Measurements from ENCODE around the gene ASIC2. TPM values are rescaled to one million over a fixed set of nuclear protein-coding genes. Genes with fewer than 3 reads are reported as not detected.

The ASIC2 gene
- not detected for total RNA-seq

DNA sequence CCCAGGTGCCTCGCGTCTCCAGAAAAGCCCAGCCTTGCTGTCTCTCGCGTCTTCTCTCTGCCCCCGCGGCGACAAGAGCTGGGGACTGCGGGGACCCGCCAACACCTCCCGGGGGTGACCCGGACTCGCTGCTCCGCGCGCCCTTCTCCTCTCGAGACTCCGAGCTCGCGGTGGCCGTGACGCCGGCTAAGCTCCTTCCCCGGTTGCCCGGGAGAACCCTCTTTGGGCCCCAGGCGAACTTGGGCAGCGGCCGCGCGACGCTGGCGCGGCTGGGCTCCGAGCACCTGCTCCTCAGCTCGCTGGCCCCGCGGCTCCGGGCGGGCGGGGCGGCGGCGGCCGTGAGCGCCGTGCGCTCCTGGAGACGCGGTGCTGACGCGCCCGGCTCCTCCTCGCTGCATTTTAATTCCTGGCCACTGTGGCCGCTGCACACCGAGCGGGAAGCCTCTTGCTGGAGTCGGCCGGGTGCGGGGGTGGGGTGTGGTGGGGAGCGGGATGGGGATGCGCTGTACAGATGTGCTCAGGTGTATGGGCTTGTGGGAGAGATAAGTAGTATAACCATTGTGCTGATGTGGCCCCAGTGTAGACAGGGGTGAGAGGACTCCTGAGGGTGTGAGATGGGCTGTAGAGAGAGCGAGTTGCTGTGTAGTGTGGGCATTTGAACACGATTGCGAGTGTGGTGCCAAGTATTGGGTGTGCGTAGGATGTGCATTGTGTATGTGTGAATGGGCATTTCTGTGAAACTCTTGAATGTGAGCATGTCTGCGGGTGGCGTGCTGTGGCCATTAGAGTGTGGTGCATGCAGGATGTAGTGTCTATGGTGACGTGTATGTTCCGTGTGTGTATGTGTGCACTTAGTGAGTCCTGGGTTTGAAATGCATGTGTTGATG lies at the start of gene ASIC2:
TSS of gene ASIC2 (minus strand) at position 315 of the 887 bp plus-strand sequence.
- Mint-ChIP-seq H3K9me3 (no peaks in the 10 kb centered on the region), H3K36me3 (peaks cover 0 to 8% of the 10 kb centered on the region in 2 donors), H3K27ac (no peak within 1 kb of the TSS)
- ATAC-seq (peak in 1 of 2 donors; percentile 16), DNase-seq (ENCODE audit: low spot score in 2 of 2) (no peak)

- Mint-ChIP-seq H3K9me3 (peaks cover 0 to 7% of the 10 kb centered on the region in 2 donors), H3K27ac (no peak overlapping the region), H3K36me3 (no peaks in the 10 kb centered on the region)
- ATAC-seq (no peak), DNase-seq (ENCODE audit: low spot score in 2 of 2) (no peak)
Measured at GRCh38 chr17:33342025-33342424, 48.9 kb upstream of the ASIC2 start.

- Mint-ChIP-seq H3K9me3 (peaks cover 0 to 4% of the 10 kb centered on the region in 2 donors), H3K27ac (no peak overlapping the region), H3K36me3 (no peaks in the 10 kb centered on the region)
- ATAC-seq: no peak
- no peak for DNase-seq (ENCODE audit: low spot score in 2 of 2)
Measured at GRCh38 chr17:33338242-33338641, 45.1 kb upstream of the ASIC2 start.

GRCh38 chr17:33335491-33336173 lies 42.5 kb upstream of the ASIC2 start:
- ATAC-seq (no peak), DNase-seq (ENCODE audit: low spot score in 2 of 2) (no peak)
- Mint-ChIP-seq H3K36me3 (no peaks in the 10 kb centered on the region), H3K27ac (no peak overlapping the region), H3K9me3 (no peaks in the 10 kb centered on the region)

GRCh38 chr17:33334703-33335102 lies 41.6 kb upstream of the ASIC2 start:
- ATAC-seq (no peak), DNase-seq (ENCODE audit: low spot score in 2 of 2) (no peak)
- H3K36me3 Mint-ChIP-seq: no peaks in the 10 kb centered on the region
- H3K9me3 Mint-ChIP-seq: no peaks in the 10 kb centered on the region
- H3K27ac Mint-ChIP-seq: no peak overlapping the region

DNA sequence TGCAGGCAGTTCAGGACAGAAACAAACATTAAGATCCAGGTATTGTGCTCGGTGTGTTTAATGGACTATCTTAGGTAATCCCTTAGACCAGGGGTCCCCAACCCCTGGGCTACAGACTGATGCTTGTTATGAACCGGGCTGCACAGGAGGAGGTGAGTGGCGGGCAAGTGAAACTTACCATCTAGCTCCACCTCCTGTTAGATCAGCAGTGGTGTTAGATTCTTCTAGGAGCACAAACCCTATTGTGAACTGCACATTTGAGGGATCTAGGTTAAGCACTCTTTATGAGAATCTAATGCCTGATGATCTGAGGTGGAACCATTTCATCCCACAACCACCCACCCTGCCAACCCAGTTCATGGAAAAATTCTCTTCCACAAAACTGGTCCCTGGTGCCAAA lies 37.8 kb upstream of the ASIC2 start:
- no peak overlapping the region for H3K27ac Mint-ChIP-seq
- DNase-seq (ENCODE audit: low spot score in 2 of 2) (no peak), ATAC-seq (no peak)
- H3K9me3 Mint-ChIP-seq: peaks cover 4 to 13% of the 10 kb centered on the region in 2 donors
- no peaks in the 10 kb centered on the region for H3K36me3 Mint-ChIP-seq

DNA sequence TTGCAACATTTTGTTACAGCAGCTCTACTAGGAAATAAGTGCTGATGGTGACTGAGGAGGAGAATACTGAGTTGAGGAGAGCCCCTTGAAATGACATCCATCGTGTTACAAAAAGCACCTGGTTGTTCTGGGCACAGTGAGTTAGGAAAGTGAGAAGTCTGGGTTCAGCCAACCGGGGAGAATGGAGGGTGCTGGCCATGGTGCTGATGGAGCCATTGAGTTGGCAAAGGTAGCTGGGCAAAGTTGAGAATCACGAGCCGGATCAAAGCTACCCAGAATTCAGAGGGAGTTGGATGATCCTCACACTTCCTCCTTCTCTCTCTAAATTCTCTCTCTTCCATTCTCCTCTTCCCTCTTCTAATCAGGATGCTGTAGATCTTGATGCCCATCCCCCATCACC lies 35.0 kb upstream of the ASIC2 start:
- Mint-ChIP-seq H3K36me3 (no peaks in the 10 kb centered on the region), H3K27ac (no peak overlapping the region), H3K9me3 (peaks cover 4 to 18% of the 10 kb centered on the region in 2 donors)
- no peak for ATAC-seq
- no peak for DNase-seq (ENCODE audit: low spot score in 2 of 2)

DNA sequence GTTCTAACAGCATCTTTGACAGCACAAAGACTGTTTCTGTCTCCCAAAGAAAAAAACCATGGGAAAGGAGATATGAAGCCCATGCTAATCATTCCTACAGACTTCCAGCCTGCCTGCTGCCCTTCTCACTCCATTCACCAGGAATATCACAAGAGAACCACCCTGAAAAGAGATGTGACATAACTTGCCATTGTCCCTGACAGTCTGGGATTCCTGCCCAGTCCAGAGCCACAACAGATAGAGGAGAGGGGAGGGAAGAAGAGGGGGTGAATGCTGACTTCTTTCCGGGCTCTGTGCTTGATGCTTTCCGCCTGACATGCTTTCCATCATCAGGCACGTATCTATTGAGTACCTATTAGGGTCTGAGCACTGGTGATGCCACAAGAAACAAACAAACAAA lies 31.6 kb upstream of the ASIC2 start:
- H3K9me3 Mint-ChIP-seq: peaks cover 4 to 18% of the 10 kb centered on the region in 2 donors
- DNase-seq (ENCODE audit: low spot score in 2 of 2) (no peak), ATAC-seq (no peak)
- H3K36me3 Mint-ChIP-seq: no peaks in the 10 kb centered on the region
- no peak overlapping the region for H3K27ac Mint-ChIP-seq

DNA sequence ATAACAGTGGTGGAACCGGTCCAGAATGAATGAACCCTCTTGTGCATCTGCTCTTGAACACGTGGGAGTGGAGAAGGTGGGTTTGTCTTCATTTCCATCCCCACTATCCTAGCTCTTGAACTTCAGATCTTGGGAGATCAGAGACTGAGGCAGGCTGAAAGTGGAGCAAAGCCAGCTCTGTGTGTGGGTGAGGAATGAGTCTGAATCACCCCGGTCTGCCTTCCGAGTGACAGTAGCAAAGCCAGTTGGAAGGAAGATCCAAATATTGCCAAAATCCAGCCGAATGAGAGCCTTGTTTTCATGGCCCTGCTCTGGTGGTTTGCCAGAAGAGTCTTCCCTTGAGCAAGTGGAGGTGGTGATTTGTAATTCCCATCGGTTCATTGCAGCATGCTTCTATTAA lies 29.0 kb upstream of the ASIC2 start:
- no peaks in the 10 kb centered on the region for H3K36me3 Mint-ChIP-seq
- H3K9me3 Mint-ChIP-seq: peaks cover 2 to 9% of the 10 kb centered on the region in 2 donors
- DNase-seq (ENCODE audit: low spot score in 2 of 2) (no peak), ATAC-seq (no peak)
- H3K27ac Mint-ChIP-seq: no peak overlapping the region

DNA sequence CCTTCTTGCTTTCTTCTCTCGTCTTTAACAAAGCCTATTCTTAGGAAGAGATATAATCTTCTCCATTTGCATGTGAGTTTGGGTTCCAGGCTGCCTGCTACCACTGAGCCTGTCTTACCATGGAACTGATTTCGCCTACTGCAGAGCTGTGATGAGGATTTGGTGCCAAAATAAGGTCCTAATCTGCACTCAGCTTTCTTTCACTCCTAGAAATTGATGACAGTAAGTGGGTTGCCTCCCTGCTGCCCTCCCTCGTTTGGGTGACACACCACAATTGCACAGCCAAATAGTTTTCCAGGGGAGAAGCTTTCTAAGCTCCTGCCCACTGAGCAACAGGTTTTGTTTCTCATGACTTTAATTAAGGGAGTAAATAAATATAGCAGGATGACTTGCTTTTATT lies 25.1 kb upstream of the ASIC2 start:
- no peak for ATAC-seq
- no peak overlapping the region for H3K27ac Mint-ChIP-seq

GRCh38 chr17:33316746-33317145 lies 23.7 kb upstream of the ASIC2 start:
- ATAC-seq (no peak), DNase-seq (ENCODE audit: low spot score in 2 of 2) (no peak)
- H3K9me3 Mint-ChIP-seq: no peaks in the 10 kb centered on the region
- H3K36me3 Mint-ChIP-seq: peaks cover 0 to 5% of the 10 kb centered on the region in 2 donors
- no peak overlapping the region for H3K27ac Mint-ChIP-seq

More for the DNA sequence above, 25.1 kb upstream of the ASIC2 start:
- DNase-seq (ENCODE audit: low spot score in 2 of 2): no peak
- H3K9me3 Mint-ChIP-seq: no peaks in the 10 kb centered on the region
- no peaks in the 10 kb centered on the region for H3K36me3 Mint-ChIP-seq

DNA sequence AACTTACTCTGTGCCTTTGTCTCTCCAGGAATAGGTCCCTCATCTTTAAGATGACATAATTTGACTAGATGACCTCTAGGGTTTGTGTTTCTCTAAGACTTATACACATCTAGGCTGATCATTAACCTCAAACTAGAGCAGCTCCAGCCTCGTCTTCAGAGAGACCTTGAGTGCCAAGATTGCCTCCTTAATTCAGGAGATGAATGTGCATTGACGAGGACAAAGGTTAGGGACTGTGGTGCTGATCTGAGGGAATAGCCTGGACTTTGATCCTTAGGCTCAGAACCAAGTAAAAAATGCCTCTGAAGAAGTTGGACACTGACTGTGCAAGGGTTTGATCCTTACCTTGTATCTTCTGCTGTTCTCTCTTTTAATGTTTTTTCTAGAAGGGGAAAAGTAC lies 17.2 kb upstream of the ASIC2 start:
- H3K9me3 Mint-ChIP-seq: no peaks in the 10 kb centered on the region
- H3K36me3 Mint-ChIP-seq: peaks cover 0 to 5% of the 10 kb centered on the region in 2 donors
- DNase-seq (ENCODE audit: low spot score in 2 of 2): no peak
- ATAC-seq: no peak
- H3K27ac Mint-ChIP-seq: no peak overlapping the region

DNA sequence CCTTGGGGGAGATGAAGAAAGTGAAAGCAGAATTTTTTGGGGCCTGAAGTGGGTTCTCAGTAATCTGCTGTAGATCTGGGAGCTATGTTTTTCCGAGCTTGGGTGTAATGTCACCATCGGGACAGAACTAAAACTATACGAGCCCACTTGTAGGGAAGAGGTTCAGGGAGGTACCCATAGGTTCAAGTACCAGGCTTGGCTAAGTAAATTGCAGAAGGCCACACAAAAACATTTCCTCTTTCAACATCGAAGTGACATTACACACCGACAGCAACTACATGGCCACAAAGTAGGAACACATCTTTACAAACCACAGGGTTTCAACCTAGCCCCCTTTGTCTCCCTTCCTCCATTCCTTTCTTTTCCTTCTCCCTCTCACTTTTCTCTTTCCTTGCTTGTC lies 10.2 kb upstream of the ASIC2 start:
- Mint-ChIP-seq H3K9me3 (peaks cover 0 to 12% of the 10 kb centered on the region in 2 donors), H3K27ac (no peak overlapping the region), H3K36me3 (no peaks in the 10 kb centered on the region)
- no peak for DNase-seq (ENCODE audit: low spot score in 2 of 2)
- no peak for ATAC-seq

GRCh38 chr17:33302394-33302793 lies 9.3 kb upstream of the ASIC2 start:
- peaks cover 0 to 12% of the 10 kb centered on the region in 2 donors for H3K9me3 Mint-ChIP-seq
- DNase-seq (ENCODE audit: low spot score in 2 of 2) (no peak), ATAC-seq (no peak)
- no peak overlapping the region for H3K27ac Mint-ChIP-seq
- no peaks in the 10 kb centered on the region for H3K36me3 Mint-ChIP-seq

GRCh38 chr17:33300241-33300640 lies 7.1 kb upstream of the ASIC2 start:
- DNase-seq (ENCODE audit: low spot score in 2 of 2) (no peak), ATAC-seq (no peak)
- peaks cover 0 to 12% of the 10 kb centered on the region in 2 donors for H3K9me3 Mint-ChIP-seq
- H3K36me3 Mint-ChIP-seq: no peaks in the 10 kb centered on the region
- H3K27ac Mint-ChIP-seq: no peak overlapping the region

DNA sequence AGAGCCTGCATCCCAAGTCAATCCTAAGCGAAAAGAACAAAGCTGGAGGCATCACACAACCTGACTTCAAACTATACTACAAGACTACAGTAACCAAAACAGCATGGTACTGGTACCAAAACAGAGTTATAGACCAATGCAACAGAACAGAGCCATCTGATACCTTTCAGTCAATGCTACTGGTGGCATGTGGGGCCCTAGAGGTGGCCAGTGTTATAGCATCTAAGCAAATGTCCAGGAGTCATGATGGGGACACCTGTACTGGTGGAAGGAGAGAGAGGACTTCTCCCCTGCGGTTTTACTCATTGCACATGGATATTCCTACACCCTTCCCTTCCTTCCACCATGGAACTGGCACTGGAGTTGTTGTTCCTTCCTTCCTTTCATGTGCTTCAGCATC lies 6.0 kb upstream of the ASIC2 start:
- Mint-ChIP-seq H3K9me3 (peaks cover 0 to 12% of the 10 kb centered on the region in 2 donors), H3K27ac (no peak overlapping the region), H3K36me3 (no peaks in the 10 kb centered on the region)
- ATAC-seq (no peak), DNase-seq (ENCODE audit: low spot score in 2 of 2) (no peak)

DNA sequence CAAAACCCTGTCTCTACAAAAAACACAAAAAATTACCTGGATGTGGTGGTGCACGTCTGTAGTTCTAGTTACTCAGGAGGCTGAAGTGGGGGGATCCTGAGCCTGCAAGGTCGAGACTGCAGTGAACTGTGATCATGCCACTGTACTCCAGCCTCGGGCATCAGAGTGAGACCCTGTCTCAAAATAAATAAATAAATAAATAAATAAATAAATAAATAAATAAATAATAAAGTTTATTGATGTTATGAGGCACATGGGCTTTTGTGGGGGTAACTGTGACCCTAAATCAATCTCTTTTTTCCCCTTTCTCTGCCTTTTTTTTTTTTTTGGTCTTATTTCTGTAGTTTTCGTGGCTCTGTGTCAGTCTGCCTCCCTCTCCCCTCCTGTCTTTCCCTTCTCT lies 4.5 kb upstream of the ASIC2 start:
- Mint-ChIP-seq H3K9me3 (peaks cover 0 to 12% of the 10 kb centered on the region in 2 donors), H3K36me3 (no peaks in the 10 kb centered on the region), H3K27ac (no peak overlapping the region)
- DNase-seq (ENCODE audit: low spot score in 2 of 2) (no peak), ATAC-seq (no peak)

GRCh38 chr17:33294994-33295393 lies 1.9 kb upstream of the ASIC2 start:
- Mint-ChIP-seq H3K27ac (no peak overlapping the region), H3K36me3 (peaks cover 0 to 8% of the 10 kb centered on the region in 2 donors)
- ATAC-seq: no peak

More at GRCh38 chr17:33294994-33295393, 1.9 kb upstream of the ASIC2 start:
- H3K9me3 Mint-ChIP-seq: peaks cover 0 to 6% of the 10 kb centered on the region in 2 donors
- no peak for DNase-seq (ENCODE audit: low spot score in 2 of 2)

All from activated naive CD4-positive, alpha-beta T cell treated with anti-CD3 and anti-CD28 coated beads, Interleukin-2, amount 50 U/mL, for 72 hours (primary cell).